ENCODE data around the gene TREML4. TPM values are rescaled to one million over a fixed set of nuclear protein-coding genes. Genes with fewer than 3 reads are reported as not detected.

The TREML4 gene
- polyA plus RNA-seq, 2 of the 4 experiments (the other 2 are of a cell fraction), result not detected

DNA sequence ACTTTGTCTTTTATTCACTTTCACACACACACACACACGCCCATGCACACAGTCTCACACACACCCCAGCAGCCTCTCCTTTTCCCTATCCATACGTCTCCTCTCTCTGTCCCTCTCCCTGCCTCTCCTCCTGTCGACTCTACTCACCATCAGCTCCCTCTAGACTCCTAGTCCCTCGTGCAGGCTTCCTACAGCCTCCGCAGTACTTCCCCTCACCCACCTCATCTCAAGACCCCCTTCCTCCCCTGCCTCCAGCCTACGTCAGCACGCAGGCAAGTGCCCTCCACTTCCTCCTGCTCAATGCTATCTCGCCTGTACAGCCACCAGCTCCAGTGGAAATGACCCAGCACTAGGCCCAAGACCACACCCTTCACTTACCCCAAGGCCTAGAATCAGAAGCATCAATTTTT is 26.4 kb upstream of the TREML4 start:
- H3K4me2 ChIP-seq, result no peak overlapping the region
- no peaks in the 10 kb centered on the region for H3K4me1 ChIP-seq
- WGBS (ENCODE audit: missing lambda C conversion rate), result 44% methylated on average over 8 of the region's 8 CpGs
- POLR2A ChIA-PET, result no interaction called here
- ATAC-seq (no peak), DNase-seq (ENCODE audit: low read depth in 1 of 2, low spot score in 1 of 2) (no peak), FAIRE-seq (no peak)
- H3K4me3 ChIP-seq, result no peak overlapping the region
- TF ChIP-seq CHD2 (IDR thresholded peaks at IDR 0.05; ENCODE audit: low read length, partially characterized antibody), result no peak
- TF ChIP-seq MAFK (IDR thresholded peaks at IDR 0.05; ENCODE audit: partially characterized antibody), result no peak
- TF ChIP-seq, protein P1, sequence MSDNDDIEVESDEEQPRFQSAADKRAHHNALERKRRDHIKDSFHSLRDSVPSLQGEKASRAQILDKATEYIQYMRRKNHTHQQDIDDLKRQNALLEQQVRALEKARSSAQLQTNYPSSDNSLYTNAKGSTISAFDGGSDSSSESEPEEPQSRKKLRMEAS (IDR thresholded peaks at IDR 0.05), result no peak
- H3K27ac ChIP-seq, result no peak overlapping the region
- no peaks in the 10 kb centered on the region for H3K9me3 ChIP-seq
- CTCF ChIA-PET, result interaction anchor here (0.7 kb wide), 1 partner anchor 20 kb away, joined by 3 read pairs; no protein-coding TSS in a partner anchor

DNA sequence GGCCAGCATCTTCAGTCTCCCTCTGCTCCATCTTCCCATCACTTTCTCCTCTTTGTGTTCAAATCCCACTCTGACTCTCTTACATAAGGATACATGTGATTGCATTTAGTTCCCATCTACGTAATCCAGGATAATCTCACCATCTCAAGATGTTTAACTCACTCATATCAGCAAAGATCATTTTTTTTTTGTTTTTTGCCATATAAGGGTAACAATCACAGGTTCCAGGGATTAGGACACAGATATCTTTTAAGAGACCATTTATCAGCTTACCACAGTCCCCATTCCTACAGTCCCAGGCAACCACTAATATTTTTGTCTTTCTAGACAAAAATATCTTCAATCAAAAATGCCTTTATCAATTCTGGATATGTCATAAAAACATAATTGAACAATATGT is 24.0 kb upstream of the TREML4 start:
- Histone ChIP-seq H3K4me1 (no peaks in the 10 kb centered on the region), H3K4me2 (no peak overlapping the region), H3K4me3 (no peak overlapping the region), H3K9me3 (no peaks in the 10 kb centered on the region), H3K27ac (no peak overlapping the region)
- no peak for ATAC-seq
- TF ChIP-seq RNF2 (IDR thresholded peaks at IDR 0.05; ENCODE audit: borderline replicate concordance, low read depth) (no peak), HOXB13 (CRISPR knock-in tag; IDR thresholded peaks at IDR 0.05; ENCODE audit: low read depth) (no peak), PHF8 (IDR thresholded peaks at IDR 0.05; ENCODE audit: borderline replicate concordance, low read depth) (no peak), TP53 (CRISPR knock-in tag; IDR thresholded peaks at IDR 0.05) (no peak)
- TF ChIP-seq, protein P2, sequence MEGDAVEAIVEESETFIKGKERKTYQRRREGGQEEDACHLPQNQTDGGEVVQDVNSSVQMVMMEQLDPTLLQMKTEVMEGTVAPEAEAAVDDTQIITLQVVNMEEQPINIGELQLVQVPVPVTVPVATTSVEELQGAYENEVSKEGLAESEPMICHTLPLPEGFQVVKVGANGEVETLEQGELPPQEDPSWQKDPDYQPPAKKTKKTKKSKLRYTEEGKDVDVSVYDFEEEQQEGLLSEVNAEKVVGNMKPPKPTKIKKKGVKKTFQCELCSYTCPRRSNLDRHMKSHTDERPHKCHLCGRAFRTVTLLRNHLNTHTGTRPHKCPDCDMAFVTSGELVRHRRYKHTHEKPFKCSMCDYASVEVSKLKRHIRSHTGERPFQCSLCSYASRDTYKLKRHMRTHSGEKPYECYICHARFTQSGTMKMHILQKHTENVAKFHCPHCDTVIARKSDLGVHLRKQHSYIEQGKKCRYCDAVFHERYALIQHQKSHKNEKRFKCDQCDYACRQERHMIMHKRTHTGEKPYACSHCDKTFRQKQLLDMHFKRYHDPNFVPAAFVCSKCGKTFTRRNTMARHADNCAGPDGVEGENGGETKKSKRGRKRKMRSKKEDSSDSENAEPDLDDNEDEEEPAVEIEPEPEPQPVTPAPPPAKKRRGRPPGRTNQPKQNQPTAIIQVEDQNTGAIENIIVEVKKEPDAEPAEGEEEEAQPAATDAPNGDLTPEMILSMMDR (IDR thresholded peaks at IDR 0.05), result no peak
- TF ChIP-seq, protein P3, sequence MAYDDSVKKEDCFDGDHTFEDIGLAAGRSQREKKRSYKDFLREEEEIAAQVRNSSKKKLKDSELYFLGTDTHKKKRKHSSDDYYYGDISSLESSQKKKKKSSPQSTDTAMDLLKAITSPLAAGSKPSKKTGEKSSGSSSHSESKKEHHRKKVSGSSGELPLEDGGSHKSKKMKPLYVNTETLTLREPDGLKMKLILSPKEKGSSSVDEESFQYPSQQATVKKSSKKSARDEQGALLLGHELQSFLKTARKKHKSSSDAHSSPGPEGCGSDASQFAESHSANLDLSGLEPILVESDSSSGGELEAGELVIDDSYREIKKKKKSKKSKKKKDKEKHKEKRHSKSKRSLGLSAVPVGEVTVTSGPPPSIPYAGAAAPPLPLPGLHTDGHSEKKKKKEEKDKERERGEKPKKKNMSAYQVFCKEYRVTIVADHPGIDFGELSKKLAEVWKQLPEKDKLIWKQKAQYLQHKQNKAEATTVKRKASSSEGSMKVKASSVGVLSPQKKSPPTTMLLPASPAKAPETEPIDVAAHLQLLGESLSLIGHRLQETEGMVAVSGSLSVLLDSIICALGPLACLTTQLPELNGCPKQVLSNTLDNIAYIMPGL (CRISPR knock-in tag; IDR thresholded peaks at IDR 0.05; ENCODE audit: borderline replicate concordance), result no peak
- 0% methylated on average over 1 of the region's 1 CpG for WGBS (ENCODE audit: missing lambda C conversion rate)
- no peak for DNase-seq (ENCODE audit: low read depth in 1 of 2, low spot score in 1 of 2)
- ChIA-PET POLR2A (no interaction called here), CTCF (no interaction called here)
- FAIRE-seq, result no peak

DNA sequence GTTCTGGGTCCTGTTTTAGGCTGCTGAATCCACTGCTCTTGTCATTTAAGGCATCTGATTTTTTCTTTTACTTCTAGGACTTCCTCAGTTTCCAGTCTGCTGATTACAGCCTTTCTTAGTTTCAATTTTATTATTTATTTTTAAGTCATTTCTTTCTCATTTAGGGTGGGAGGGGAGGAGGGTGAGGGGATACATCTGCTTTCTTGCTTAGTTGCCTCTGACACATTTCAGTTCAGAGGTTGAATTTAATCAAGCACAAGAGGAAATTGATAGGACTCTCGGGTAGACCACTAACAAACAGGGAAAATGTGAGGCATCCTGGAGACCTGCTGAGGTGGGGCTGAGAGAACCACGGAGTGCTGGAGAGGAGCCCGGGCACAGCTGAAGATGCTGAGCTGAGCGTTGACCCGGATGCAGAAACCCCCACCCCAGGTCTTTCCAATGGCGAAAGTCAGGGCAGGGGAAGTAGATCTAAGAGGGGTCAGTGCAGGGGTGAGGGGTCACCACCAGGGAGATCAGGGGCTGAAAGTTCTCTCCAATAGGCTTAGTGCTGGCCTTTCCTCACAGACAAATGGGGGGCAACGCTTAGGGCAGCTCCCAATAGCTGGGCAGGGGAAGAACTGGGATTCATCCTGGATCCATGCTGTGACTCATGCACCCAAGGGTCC is 19.6 kb upstream of the TREML4 start:
- TF ChIP-seq HOXB5 (CRISPR knock-in tag; IDR thresholded peaks at IDR 0.05) (no peak), FOSB (CRISPR knock-in tag; IDR thresholded peaks at IDR 0.05) (no peak), ZNF302 (CRISPR knock-in tag; IDR thresholded peaks at IDR 0.05) (no peak), ESRRA (IDR thresholded peaks at IDR 0.05; ENCODE audit: borderline replicate concordance, low read length) (no peak), MYC (IDR thresholded peaks at IDR 0.05; ENCODE audit: borderline replicate concordance, low read length) (no peak), ZSCAN20 (CRISPR knock-in tag; IDR thresholded peaks at IDR 0.05) (no peak), HEYL (CRISPR knock-in tag; IDR thresholded peaks at IDR 0.05) (no peak), NFE2L2 (conservative IDR thresholded peaks at IDR 0.05; ENCODE audit: low read length) (no peak), JUNB (IDR thresholded peaks at IDR 0.05) (no peak), RFX5 (IDR thresholded peaks at IDR 0.05) (no peak), HOXB13 (CRISPR knock-in tag; IDR thresholded peaks at IDR 0.05; ENCODE audit: low read depth) (no peak), CBX8 (IDR thresholded peaks at IDR 0.05) (no peak), NR3C1 (IDR thresholded peaks at IDR 0.05) (no peak)
- TF ChIP-seq, protein P4, sequence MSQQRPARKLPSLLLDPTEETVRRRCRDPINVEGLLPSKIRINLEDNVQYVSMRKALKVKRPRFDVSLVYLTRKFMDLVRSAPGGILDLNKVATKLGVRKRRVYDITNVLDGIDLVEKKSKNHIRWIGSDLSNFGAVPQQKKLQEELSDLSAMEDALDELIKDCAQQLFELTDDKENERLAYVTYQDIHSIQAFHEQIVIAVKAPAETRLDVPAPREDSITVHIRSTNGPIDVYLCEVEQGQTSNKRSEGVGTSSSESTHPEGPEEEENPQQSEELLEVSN (IDR thresholded peaks at IDR 0.05; ENCODE audit: borderline replicate concordance, low read depth), result no peak
- TF ChIP-seq, protein P1 (IDR thresholded peaks at IDR 0.05), result no peak
- DNase-seq (ENCODE audit: low read depth in 1 of 2, low spot score in 1 of 2) (no peak), FAIRE-seq (no peak), ATAC-seq (no peak)
- H3K4me2 ChIP-seq, result no peak overlapping the region
- H3K9me3 ChIP-seq, result no peaks in the 10 kb centered on the region
- no peak overlapping the region for H3K4me3 ChIP-seq
- 19% methylated on average over 7 of the region's 7 CpGs for WGBS (ENCODE audit: missing lambda C conversion rate)
- H3K27ac ChIP-seq, result no peak overlapping the region
- no peaks in the 10 kb centered on the region for H3K4me1 ChIP-seq
- POLR2A ChIA-PET, result no interaction called here
- CTCF ChIA-PET, result no interaction called here
